SH-SY5Y (cell line): Measurements from ENCODE around the gene ACP4.

Experiments used
- GATA2 ChIP-seq: IDR thresholded peaks from 2 replicates; pipeline ENCODE4 v1.6.1; 2011; ENCODE audit warnings: mild to moderate bottlenecking, low read depth, low read length
- GATA3 ChIP-seq: IDR thresholded peaks from 2 replicates; pipeline ENCODE4 v1.6.1; 2011; ENCODE audit warnings: low read depth, mild to moderate bottlenecking, low read length, moderate library complexity

ACP4 gene

DNA sequence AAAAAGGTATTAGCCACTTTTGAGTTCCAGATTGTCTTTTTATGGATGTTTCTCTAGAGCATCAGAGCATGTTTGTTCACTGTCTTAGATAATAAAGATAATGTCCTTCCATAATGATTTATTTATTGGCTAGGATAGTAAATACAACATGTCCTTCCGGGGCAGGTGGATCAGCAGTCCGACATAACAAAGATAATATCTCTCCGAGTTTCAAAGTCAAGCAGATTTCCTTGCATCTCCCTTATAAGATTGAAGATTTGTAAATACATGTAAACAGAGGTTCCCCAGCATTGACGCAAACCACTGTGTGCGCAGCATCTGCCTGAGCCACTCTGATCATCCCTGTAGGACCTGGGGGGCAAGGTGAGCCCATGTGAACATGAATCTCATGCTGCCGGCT lies 51.9 kb downstream of the ACP4 start:
- TF ChIP-seq GATA2 (no peak), GATA3 (no peak)

GRCh38 chr19:50843205-50843604 lies 53.0 kb downstream of the ACP4 start:
- TF ChIP-seq GATA2 (no peak), GATA3 (no peak)

- TF ChIP-seq GATA2 (no peak), GATA3 (no peak)
Observed at GRCh38 chr19:50843701-50844221, 53.5 kb downstream of the ACP4 start.

- no peak for TF ChIP-seq GATA3
- TF ChIP-seq GATA2, result no peak
Observed at GRCh38 chr19:50844296-50844935, 54.2 kb downstream of the ACP4 start.
